ENCODE data around the gene UMAD1.
A peak's percentile ranks its signal among the peaks of the same experiment; 100 is the strongest.
"Not testable (repeated sequence)": the region's sequence is repeated elsewhere in the genome, so short reads cannot be mapped to it uniquely, and the experiment has no call there.

UMAD1 gene

GRCh38 chr7:7793921-7794320 lies 153.4 kb downstream of the UMAD1 start:
- Histone ChIP-seq H3K27ac (ENCODE audit: low read length) (no peak overlapping the region), H3K4me3 (ENCODE audit: low read length) (no peak overlapping the region), H3K9me3 (ENCODE audit: insufficient read depth, low read depth, low read length) (peaks cover 4% of the 10 kb centered on the region; the same call in 1 of the 2 replicates), H3K4me1 (ENCODE audit: insufficient read depth, low read length) (peaks cover 35% of the 10 kb centered on the region), H3K36me3 (ENCODE audit: insufficient read depth, low read depth, low read length) (no peaks in the 10 kb centered on the region), H3K27me3 (ENCODE audit: insufficient read depth, low read length) (no peaks in the 10 kb centered on the region), H3K9ac (ENCODE audit: low read depth, low read length) (no peak overlapping the region)

GRCh38 chr7:7795203-7795602 lies 154.7 kb downstream of the UMAD1 start:
- no peak overlapping the region for H3K9ac ChIP-seq (ENCODE audit: low read depth, low read length)
- no peaks in the 10 kb centered on the region for H3K27me3 ChIP-seq (ENCODE audit: insufficient read depth, low read length)
- peaks cover 28% of the 10 kb centered on the region for H3K4me1 ChIP-seq (ENCODE audit: insufficient read depth, low read length)
- peaks cover 4% of the 10 kb centered on the region; the same call in 1 of the 2 replicates for H3K9me3 ChIP-seq (ENCODE audit: insufficient read depth, low read depth, low read length)
- H3K27ac ChIP-seq (ENCODE audit: low read length): no peak overlapping the region
- H3K4me3 ChIP-seq (ENCODE audit: low read length): no peak overlapping the region
- H3K36me3 ChIP-seq (ENCODE audit: insufficient read depth, low read depth, low read length): no peaks in the 10 kb centered on the region

GRCh38 chr7:7795630-7796121 lies 155.1 kb downstream of the UMAD1 start:
- Histone ChIP-seq H3K9me3 (ENCODE audit: insufficient read depth, low read depth, low read length) (peaks cover 4% of the 10 kb centered on the region; the same call in 1 of the 2 replicates), H3K4me3 (ENCODE audit: low read length) (no peak overlapping the region), H3K4me1 (ENCODE audit: insufficient read depth, low read length) (peaks cover 28% of the 10 kb centered on the region), H3K36me3 (ENCODE audit: insufficient read depth, low read depth, low read length) (no peaks in the 10 kb centered on the region), H3K9ac (ENCODE audit: low read depth, low read length) (no peak overlapping the region), H3K27me3 (ENCODE audit: insufficient read depth, low read length) (no peaks in the 10 kb centered on the region), H3K27ac (ENCODE audit: low read length) (no peak overlapping the region)

GRCh38 chr7:7798510-7798909 lies 158.0 kb downstream of the UMAD1 start:
- H3K9me3 ChIP-seq (ENCODE audit: insufficient read depth, low read depth, low read length): peaks cover 4% of the 10 kb centered on the region; the same call in 1 of the 2 replicates
- H3K9ac ChIP-seq (ENCODE audit: low read depth, low read length): no peak overlapping the region
- no peak overlapping the region for H3K27ac ChIP-seq (ENCODE audit: low read length)
- H3K27me3 ChIP-seq (ENCODE audit: insufficient read depth, low read length): no peaks in the 10 kb centered on the region
- H3K36me3 ChIP-seq (ENCODE audit: insufficient read depth, low read depth, low read length): no peaks in the 10 kb centered on the region
- H3K4me1 ChIP-seq (ENCODE audit: insufficient read depth, low read length): peaks cover 26% of the 10 kb centered on the region
- H3K4me3 ChIP-seq (ENCODE audit: low read length): no peak overlapping the region

GRCh38 chr7:7799138-7799537 lies 158.6 kb downstream of the UMAD1 start:
- Histone ChIP-seq H3K9ac (ENCODE audit: low read depth, low read length) (no peak overlapping the region), H3K4me3 (ENCODE audit: low read length) (no peak overlapping the region), H3K4me1 (ENCODE audit: insufficient read depth, low read length) (peaks cover 20% of the 10 kb centered on the region), H3K9me3 (ENCODE audit: insufficient read depth, low read depth, low read length) (peaks cover 4% of the 10 kb centered on the region; the same call in 1 of the 2 replicates), H3K27ac (ENCODE audit: low read length) (no peak overlapping the region), H3K36me3 (ENCODE audit: insufficient read depth, low read depth, low read length) (no peaks in the 10 kb centered on the region), H3K27me3 (ENCODE audit: insufficient read depth, low read length) (no peaks in the 10 kb centered on the region)

GRCh38 chr7:7802531-7802930 lies 162.0 kb downstream of the UMAD1 start:
- H3K4me3 ChIP-seq (ENCODE audit: low read length): no peak overlapping the region
- peaks cover 3% of the 10 kb centered on the region; the same call in 1 of the 2 replicates for H3K4me1 ChIP-seq (ENCODE audit: insufficient read depth, low read length)
- H3K27ac ChIP-seq (ENCODE audit: low read length): no peak overlapping the region
- no peaks in the 10 kb centered on the region for H3K27me3 ChIP-seq (ENCODE audit: insufficient read depth, low read length)
- H3K9ac ChIP-seq (ENCODE audit: low read depth, low read length): no peak overlapping the region
- H3K36me3 ChIP-seq (ENCODE audit: insufficient read depth, low read depth, low read length): no peaks in the 10 kb centered on the region
- H3K9me3 ChIP-seq (ENCODE audit: insufficient read depth, low read depth, low read length): no peaks in the 10 kb centered on the region

GRCh38 chr7:7803715-7804178 lies 163.2 kb downstream of the UMAD1 start:
- Histone ChIP-seq H3K4me1 (ENCODE audit: insufficient read depth, low read length) (peaks cover 3% of the 10 kb centered on the region; the same call in 1 of the 2 replicates), H3K36me3 (ENCODE audit: insufficient read depth, low read depth, low read length) (no peaks in the 10 kb centered on the region), H3K27me3 (ENCODE audit: insufficient read depth, low read length) (no peaks in the 10 kb centered on the region), H3K9me3 (ENCODE audit: insufficient read depth, low read depth, low read length) (no peaks in the 10 kb centered on the region), H3K9ac (ENCODE audit: low read depth, low read length) (peak overlapping the region; percentile 56; the same call in 1 of the 2 replicates), H3K4me3 (ENCODE audit: low read length) (no peak overlapping the region), H3K27ac (ENCODE audit: low read length) (no peak overlapping the region)

GRCh38 chr7:7804822-7805221 lies 164.3 kb downstream of the UMAD1 start:
- H3K27ac ChIP-seq (ENCODE audit: low read length); H3K4me1 ChIP-seq (ENCODE audit: insufficient read depth, low read length); H3K9me3 ChIP-seq (ENCODE audit: insufficient read depth, low read depth, low read length); H3K36me3 ChIP-seq (ENCODE audit: insufficient read depth, low read depth, low read length); H3K27me3 ChIP-seq (ENCODE audit: insufficient read depth, low read length); H3K9ac ChIP-seq (ENCODE audit: low read depth, low read length); H3K4me3 ChIP-seq (ENCODE audit: low read length): not testable (repeated sequence)

- Histone ChIP-seq H3K27me3 (ENCODE audit: insufficient read depth, low read length) (no peaks in the 10 kb centered on the region), H3K27ac (ENCODE audit: low read length) (no peak overlapping the region), H3K36me3 (ENCODE audit: insufficient read depth, low read depth, low read length) (no peaks in the 10 kb centered on the region), H3K4me3 (ENCODE audit: low read length) (no peak overlapping the region), H3K4me1 (ENCODE audit: insufficient read depth, low read length) (peaks cover 3% of the 10 kb centered on the region; the same call in 1 of the 2 replicates), H3K9ac (ENCODE audit: low read depth, low read length) (no peak overlapping the region), H3K9me3 (ENCODE audit: insufficient read depth, low read depth, low read length) (no peaks in the 10 kb centered on the region)
These were observed 165.1 kb downstream of the UMAD1 start for GRCh38 chr7:7805511-7806153.

- Histone ChIP-seq H3K9me3 (ENCODE audit: insufficient read depth, low read depth, low read length) (no peaks in the 10 kb centered on the region), H3K27ac (ENCODE audit: low read length) (no peak overlapping the region), H3K27me3 (ENCODE audit: insufficient read depth, low read length) (no peaks in the 10 kb centered on the region), H3K4me3 (ENCODE audit: low read length) (no peak overlapping the region), H3K4me1 (ENCODE audit: insufficient read depth, low read length) (peaks cover 3% of the 10 kb centered on the region; the same call in 1 of the 2 replicates), H3K36me3 (ENCODE audit: insufficient read depth, low read depth, low read length) (no peaks in the 10 kb centered on the region), H3K9ac (ENCODE audit: low read depth, low read length) (no peak overlapping the region)
These were observed 167.6 kb downstream of the UMAD1 start for GRCh38 chr7:7808156-7808555.

GRCh38 chr7:7808626-7809025 lies 168.1 kb downstream of the UMAD1 start:
- Histone ChIP-seq H3K36me3 (ENCODE audit: insufficient read depth, low read depth, low read length) (no peaks in the 10 kb centered on the region), H3K9me3 (ENCODE audit: insufficient read depth, low read depth, low read length) (no peaks in the 10 kb centered on the region), H3K4me3 (ENCODE audit: low read length) (no peak overlapping the region), H3K27me3 (ENCODE audit: insufficient read depth, low read length) (no peaks in the 10 kb centered on the region), H3K27ac (ENCODE audit: low read length) (no peak overlapping the region), H3K4me1 (ENCODE audit: insufficient read depth, low read length) (no peaks in the 10 kb centered on the region), H3K9ac (ENCODE audit: low read depth, low read length) (no peak overlapping the region)

- no peak overlapping the region for H3K4me3 ChIP-seq (ENCODE audit: low read length)
- no peaks in the 10 kb centered on the region for H3K36me3 ChIP-seq (ENCODE audit: insufficient read depth, low read depth, low read length)
- H3K9me3 ChIP-seq (ENCODE audit: insufficient read depth, low read depth, low read length): no peaks in the 10 kb centered on the region
- no peaks in the 10 kb centered on the region for H3K4me1 ChIP-seq (ENCODE audit: insufficient read depth, low read length)
- no peak overlapping the region for H3K9ac ChIP-seq (ENCODE audit: low read depth, low read length)
- H3K27ac ChIP-seq (ENCODE audit: low read length): no peak overlapping the region
- H3K27me3 ChIP-seq (ENCODE audit: insufficient read depth, low read length): no peaks in the 10 kb centered on the region
These were observed 169.8 kb downstream of the UMAD1 start for GRCh38 chr7:7810380-7810779.
